Neuronal stem cell (in vitro differentiated cells): ENCODE measurements around the gene EIF4E1B. TPM values are rescaled to one million over a fixed set of nuclear protein-coding genes. Genes with fewer than 3 reads are reported as not detected.

Experiments used
- DNase-seq: peaks from one replicate; pipeline ENCODE4 v3.0.0-alpha.2; 2013; ENCODE audit warnings: low spot score
- H2AFZ ChIP-seq: one replicate; pipeline ENCODE4 v1.6.1; 2013; ENCODE audit warnings: mild to moderate bottlenecking, low read length, inconsistent platforms
- H2AK5ac ChIP-seq: 2 replicates; pipeline ENCODE4 v1.6.1; 2013; ENCODE audit warnings: low read depth, mild to moderate bottlenecking, inconsistent platforms, low read length, moderate library complexity, mixed read lengths
- H2BK120ac ChIP-seq: 2 replicates; pipeline ENCODE4 v1.6.1; 2013; ENCODE audit warnings: low read depth, mild to moderate bottlenecking, inconsistent platforms, low read length, moderate library complexity, mixed read lengths
- H2BK12ac ChIP-seq: one replicate; pipeline ENCODE4 v1.6.1; 2013; ENCODE audit warnings: low read length, inconsistent platforms
- H2BK15ac ChIP-seq: 2 replicates; pipeline ENCODE4 v1.6.1; 2013; ENCODE audit warnings: mild to moderate bottlenecking, low read length, inconsistent platforms, mixed read lengths
- H2BK5ac ChIP-seq: one replicate; pipeline ENCODE4 v1.6.1; 2013; ENCODE audit warnings: inconsistent platforms, mild to moderate bottlenecking, low read length, moderate library complexity
- H3K14ac ChIP-seq: one replicate; pipeline ENCODE4 v1.6.1; 2013; ENCODE audit warnings: low read length, inconsistent platforms
- H3K18ac ChIP-seq: 2 replicates; pipeline ENCODE4 v1.6.1; 2013; ENCODE audit warnings: low read length, inconsistent platforms
- H3K23ac ChIP-seq: 2 replicates; pipeline ENCODE4 v1.6.1; 2013; ENCODE audit warnings: low read depth, mild to moderate bottlenecking, mixed read lengths, low read length, inconsistent platforms; ENCODE audit not compliant: poor library complexity
- H3K27ac ChIP-seq: replicated peaks from 3 replicates; pipeline ENCODE4 v1.5.1; 2013; ENCODE audit warnings: low read length, inconsistent platforms
- H3K27me3 ChIP-seq, 3 experiments: 2 replicates each; pipeline ENCODE4 v1.6.1; 2013; ENCODE audit warnings: low read length in 3 of 3, mild to moderate bottlenecking in 2 of 3, inconsistent platforms in 1 of 3, low read depth in 1 of 3, mixed read lengths in 1 of 3, moderate library complexity in 1 of 3; ENCODE audit not compliant: control insufficient read depth in 3 of 3, insufficient read depth in 3 of 3
- H3K36me3 ChIP-seq, 2 donors: replicated peaks in 1 of 2; 2 replicates each; pipeline ENCODE4 v1.6.1; 2013; ENCODE audit warnings: low read length in 2 of 2; ENCODE audit not compliant: control insufficient read depth in 2 of 2, insufficient read depth in 2 of 2
- H3K4ac ChIP-seq: 2 replicates; pipeline ENCODE4 v1.6.1; 2013; ENCODE audit warnings: inconsistent platforms, mild to moderate bottlenecking, low read length, moderate library complexity
- H3K4me1 ChIP-seq, 2 donors: 1 replicate in 1 of 2; 2 replicates in 1 of 2; pipeline ENCODE4 v1.6.1; 2013; ENCODE audit warnings: low read length in 2 of 2, low read depth in 1 of 2; ENCODE audit not compliant: control insufficient read depth in 2 of 2, insufficient read depth in 1 of 2
- H3K4me2 ChIP-seq: one replicate; pipeline ENCODE4 v1.6.1; 2013; ENCODE audit warnings: mild to moderate bottlenecking, low read length, inconsistent platforms; ENCODE audit not compliant: insufficient read depth, poor library complexity, severe bottlenecking
- H3K4me3 ChIP-seq, 2 donors: 2 replicates each; pipeline ENCODE4 v1.5.1; 2013; ENCODE audit warnings: low read length in 2 of 2, mild to moderate bottlenecking in 2 of 2, inconsistent platforms in 1 of 2, moderate library complexity in 1 of 2
- H3K79me1 ChIP-seq: one replicate; pipeline ENCODE4 v1.6.1; 2013; ENCODE audit warnings: low read depth, mild to moderate bottlenecking, inconsistent platforms, low read length, moderate library complexity
- H3K9ac ChIP-seq: one replicate; pipeline ENCODE4 v1.6.1; 2013; ENCODE audit warnings: mild to moderate bottlenecking, low read depth, low read length, inconsistent platforms; ENCODE audit not compliant: poor library complexity
- H3K9me3 ChIP-seq, 2 donors: replicated peaks in 1 of 2; 2 replicates each; pipeline versions ENCODE3 to v1.6.1; 2013; ENCODE audit warnings: low read length in 2 of 2, mild to moderate bottlenecking in 2 of 2, inconsistent platforms in 1 of 2, low read depth in 1 of 2, mixed read lengths in 1 of 2, moderate library complexity in 1 of 2; ENCODE audit not compliant: control insufficient read depth in 2 of 2, insufficient read depth in 1 of 2
- H4K8ac ChIP-seq: one replicate; pipeline ENCODE4 v1.6.1; 2013; ENCODE audit warnings: low read depth, mild to moderate bottlenecking, inconsistent platforms, low read length, moderate library complexity
- H4K91ac ChIP-seq: one replicate; pipeline ENCODE4 v1.6.1; 2013; ENCODE audit warnings: low read length, low read depth, mild to moderate bottlenecking, inconsistent platforms; ENCODE audit not compliant: poor library complexity
- WGBS, 2 donors: extraction: QIAGEN DNeasy Blood & Tissue Kit; methylation state at CpG; one replicate each; pipeline ENCODE4 v1.1.7; 2013; ENCODE audit warnings: missing lambda C conversion rate in 2 of 2, mixed read lengths in 1 of 2; ENCODE audit not compliant: insufficient read length in 2 of 2, insufficient replicate concordance in 1 of 2; ENCODE audit errors: extremely low coverage in 2 of 2; 5-methylcytosine and 5-hydroxymethylcytosine counted together
- small RNA-seq: library from polyadenylated mRNA; stranded (forward); fragments of <200 nt; extraction: miRNeasy Mini kit (QIAGEN cat#:217004); gene quantifications from one replicate; pipeline ENCODE3, GENCODE V24; 2013; ENCODE audit not compliant: insufficient read depth

EIF4E1B gene

GRCh38 chr5:176694631-176695030 lies 64.2 kb downstream of the EIF4E1B start:
- no peak overlapping the region for H3K9ac ChIP-seq
- no CpG with 5 or more reads among the region's 9 CpGs for WGBS, 2 donors

GRCh38 chr5:176695073-176695472 lies 64.6 kb downstream of the EIF4E1B start:
- no peaks in the 10 kb centered on the region for H3K36me3 ChIP-seq
- no peak overlapping the region for H3K27ac ChIP-seq
- no peak overlapping the region for H2AFZ ChIP-seq
- no CpG with 5 or more reads among the region's 8 CpGs for WGBS, 2 donors
- no peak overlapping the region for H2AK5ac ChIP-seq
- no peak for DNase-seq
- H2BK120ac ChIP-seq: no peak overlapping the region
- no peak overlapping the region for H2BK15ac ChIP-seq
- H3K9me3 ChIP-seq: no peaks in the 10 kb centered on the region
- H4K91ac ChIP-seq: no peak overlapping the region
- no peak overlapping the region for H3K9ac ChIP-seq
- H3K23ac ChIP-seq: no peak overlapping the region
- H3K4ac ChIP-seq: no peak overlapping the region
- H2BK12ac ChIP-seq: no peak overlapping the region
- no peak overlapping the region for H3K4me3 ChIP-seq
- no peaks in the 10 kb centered on the region for H3K79me1 ChIP-seq
- H3K18ac ChIP-seq: no peak overlapping the region
- peaks cover 0 to 69% (median 0%) of the 10 kb centered on the region in 3 experiments for H3K27me3 ChIP-seq
- H4K8ac ChIP-seq: no peak overlapping the region
- H3K4me1 ChIP-seq: peaks cover 0 to 24% of the 10 kb centered on the region in 2 donors
- H3K14ac ChIP-seq: no peak overlapping the region
- no peak overlapping the region for H2BK5ac ChIP-seq
- no peak overlapping the region for H3K4me2 ChIP-seq

More at GRCh38 chr5:176694631-176695030, 64.2 kb downstream of the EIF4E1B start:
- no peak for DNase-seq
- no peak overlapping the region for H3K14ac ChIP-seq
- no peak overlapping the region for H3K18ac ChIP-seq
- no peak overlapping the region for H3K4ac ChIP-seq
- H3K36me3 ChIP-seq: no peaks in the 10 kb centered on the region
- H2BK15ac ChIP-seq: no peak overlapping the region
- H3K4me3 ChIP-seq: no peak overlapping the region
- peaks cover 0 to 69% (median 0%) of the 10 kb centered on the region in 3 experiments for H3K27me3 ChIP-seq
- no peak overlapping the region for H4K8ac ChIP-seq
- no peak overlapping the region for H2BK5ac ChIP-seq
- H3K27ac ChIP-seq: no peak overlapping the region
- no peaks in the 10 kb centered on the region for H3K79me1 ChIP-seq
- H4K91ac ChIP-seq: no peak overlapping the region
- H2BK120ac ChIP-seq: no peak overlapping the region
- no peak overlapping the region for H3K4me2 ChIP-seq
- no peak overlapping the region for H3K23ac ChIP-seq
- H3K4me1 ChIP-seq: peaks cover 0 to 24% of the 10 kb centered on the region in 2 donors
- H2BK12ac ChIP-seq: no peak overlapping the region
- no peaks in the 10 kb centered on the region for H3K9me3 ChIP-seq
- no peak overlapping the region for H2AFZ ChIP-seq
- no peak overlapping the region for H2AK5ac ChIP-seq

Small RNAs within 50 kb of the gene (small RNA-seq; reads per million reads assigned to genes)
- gene MIR4281: not detected
